Measurements from ENCODE around the gene HSF5.

- TF ChIP-seq ZSCAN30 (CRISPR knock-in tag; IDR thresholded peaks at IDR 0.05) (no peak), CTCF (CRISPR knock-in tag; IDR thresholded peaks at IDR 0.05) (no peak), ZNF781 (CRISPR knock-in tag; IDR thresholded peaks at IDR 0.05; ENCODE audit: borderline replicate concordance, not compliant biosample characterization) (no peak), SUZ12 (IDR thresholded peaks at IDR 0.05; ENCODE audit: low read depth, low read length) (no peak), TCF12 (IDR thresholded peaks at IDR 0.05) (no peak), TCF12 (CRISPR knock-in tag; IDR thresholded peaks at IDR 0.05) (no peak), ARNTL (CRISPR knock-in tag; IDR thresholded peaks at IDR 0.05) (no peak), ZFP1 (CRISPR knock-in tag; IDR thresholded peaks at IDR 0.05) (no peak), ZNF678 (CRISPR knock-in tag; IDR thresholded peaks at IDR 0.05) (no peak), CBX2 (IDR thresholded peaks at IDR 0.05; ENCODE audit: low read depth, low read length) (no peak), CBX2 (CRISPR knock-in tag; IDR thresholded peaks at IDR 0.05; ENCODE audit: low read depth) (no peak)
- TF ChIP-seq, protein P1, sequence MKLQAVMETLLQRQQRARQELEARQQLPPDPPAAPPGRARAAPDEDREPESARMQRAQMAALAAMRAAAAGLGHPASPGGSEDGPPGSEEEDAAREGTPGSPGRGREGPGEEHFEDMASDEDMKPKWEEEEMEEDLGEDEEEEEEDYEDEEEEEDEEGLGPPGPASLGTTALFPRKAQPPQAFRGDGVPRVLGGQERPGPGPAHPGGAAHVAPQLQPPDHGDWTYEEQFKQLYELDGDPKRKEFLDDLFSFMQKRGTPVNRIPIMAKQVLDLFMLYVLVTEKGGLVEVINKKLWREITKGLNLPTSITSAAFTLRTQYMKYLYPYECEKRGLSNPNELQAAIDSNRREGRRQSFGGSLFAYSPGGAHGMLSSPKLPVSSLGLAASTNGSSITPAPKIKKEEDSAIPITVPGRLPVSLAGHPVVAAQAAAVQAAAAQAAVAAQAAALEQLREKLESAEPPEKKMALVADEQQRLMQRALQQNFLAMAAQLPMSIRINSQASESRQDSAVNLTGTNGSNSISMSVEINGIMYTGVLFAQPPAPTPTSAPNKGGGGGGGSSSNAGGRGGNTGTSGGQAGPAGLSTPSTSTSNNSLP (IDR thresholded peaks at IDR 0.05; ENCODE audit: low read depth, low read length), result no peak
These were observed 86.2 kb downstream of the HSF5 start for GRCh38 chr17:58402047-58402446.

All from HepG2 (cell line).